GM23248 (cell line): Measurements from ENCODE around the gene IRF2BP1. TPM values are rescaled to one million over a fixed set of nuclear protein-coding genes. Genes with fewer than 3 reads are reported as not detected.

Experiments
- DNase-seq: peaks from one replicate; pipeline ENCODE4 v3.0.0-alpha.2; 2015
- H2AFZ ChIP-seq: fragments of 200-600 bp; sonication (generic); 2 replicates; pipeline ENCODE4 v1.6.1; 2016; ENCODE audit warnings: antibody characterized with exemption
- H3F3A ChIP-seq: fragments of 200-600 bp; sonication (generic); 2 replicates; pipeline ENCODE4 v1.6.1; 2016; ENCODE audit warnings: mild to moderate bottlenecking, antibody characterized with exemption, mixed run types; ENCODE audit not compliant: insufficient read depth
- H3K27ac ChIP-seq: fragments of 200-600 bp; sonication (generic); 2 replicates; pipeline ENCODE4 v1.5.1; 2016; ENCODE audit warnings: mild to moderate bottlenecking
- H3K27me3 ChIP-seq: fragments of 200-600 bp; sonication (generic); replicated peaks from 2 replicates; pipeline ENCODE4 v1.6.1; 2016; ENCODE audit warnings: mild to moderate bottlenecking; ENCODE audit not compliant: insufficient read depth
- H3K36me3 ChIP-seq: fragments of 200-600 bp; sonication (generic); 2 replicates; pipeline ENCODE4 v1.6.1; 2016; ENCODE audit warnings: low read depth, mild to moderate bottlenecking
- H3K4me1 ChIP-seq: fragments of 200-600 bp; sonication (generic); 2 replicates; pipeline ENCODE4 v1.6.1; 2016; ENCODE audit warnings: mild to moderate bottlenecking; ENCODE audit not compliant: insufficient read depth
- H3K4me2 ChIP-seq: fragments of 200-600 bp; sonication (generic); one replicate; pipeline ENCODE4 v1.6.1; 2016; ENCODE audit warnings: mild to moderate bottlenecking; ENCODE audit not compliant: unreplicated experiment
- H3K4me3 ChIP-seq: fragments of 200-600 bp; sonication (generic); 2 replicates; pipeline ENCODE4 v1.5.1; 2016; ENCODE audit warnings: mild to moderate bottlenecking
- H3K79me2 ChIP-seq: fragments of 200-600 bp; sonication (generic); 2 replicates; pipeline ENCODE4 v1.6.1; 2016; ENCODE audit warnings: mild to moderate bottlenecking; ENCODE audit not compliant: insufficient read depth
- H3K9ac ChIP-seq: fragments of 200-600 bp; sonication (generic); 2 replicates; pipeline ENCODE4 v1.6.1; 2016; ENCODE audit warnings: mild to moderate bottlenecking
- H3K9me2 ChIP-seq: fragments of 200-600 bp; sonication (generic); 2 replicates; pipeline ENCODE4 v1.6.1; 2016; ENCODE audit warnings: mixed run types, mild to moderate bottlenecking, moderate library complexity; ENCODE audit not compliant: insufficient read depth
- H3K9me3 ChIP-seq: fragments of 200-600 bp; sonication (generic); one replicate; pipeline ENCODE4 v1.6.1; 2017; ENCODE audit warnings: low read depth
- H4K20me1 ChIP-seq: fragments of 200-600 bp; sonication (generic); 2 replicates; pipeline ENCODE4 v1.6.0; 2016; ENCODE audit not compliant: insufficient read depth
- EZH2 ChIP-seq: fragments of 200-600 bp; sonication (generic); IDR thresholded peaks from 2 replicates; pipeline ENCODE4 v1.6.1; 2018; ENCODE audit warnings: antibody characterized with exemption, mild to moderate bottlenecking; ENCODE audit not compliant: insufficient read depth, poor library complexity, severe bottlenecking
- EZH2phosphoT487 ChIP-seq: fragments of 200-600 bp; sonication (generic); IDR thresholded peaks from 2 replicates; pipeline ENCODE4 v1.6.1; 2018; ENCODE audit warnings: antibody characterized with exemption, moderate library complexity, mild to moderate bottlenecking, low read depth; ENCODE audit not compliant: insufficient read depth
- WGBS, 2 experiments: methylation state at CpG; one replicate each; pipeline ENCODE4 v1.1.6; 2015 to 2017; ENCODE audit warnings: low lambda C conversion rate in 2 of 2, low coverage in 1 of 2; ENCODE audit errors: missing lambda C conversion rate in 2 of 2; 5-methylcytosine and 5-hydroxymethylcytosine counted together
- in situ Hi-C: fragments of 300-500 bp; cut with MboI; formaldehyde crosslinking; loops from 2 replicates; pipeline ENCODE4 v1.15.0; 2020
- polyA plus RNA-seq: library from polyadenylated mRNA; unstranded; fragments of >200 nt; fragmentation: Nextera tagmentation; extraction: Ambion mirVana; gene quantifications from 2 replicates; pipeline ENCODE4 v1.2.1, GENCODE V29; 2016
- total RNA-seq: library from RNA; depleted of rRNA; stranded (reverse); fragments of >200 nt; shearing (Covaris generic); gene quantifications from 2 replicates; pipeline ENCODE4 v1.2.3, GENCODE V29; 2014

IRF2BP1 gene
- total and polyA plus RNA-seq, 2 experiments from 2014 or later, result 8.6 to 53.8 TPM

DNA sequence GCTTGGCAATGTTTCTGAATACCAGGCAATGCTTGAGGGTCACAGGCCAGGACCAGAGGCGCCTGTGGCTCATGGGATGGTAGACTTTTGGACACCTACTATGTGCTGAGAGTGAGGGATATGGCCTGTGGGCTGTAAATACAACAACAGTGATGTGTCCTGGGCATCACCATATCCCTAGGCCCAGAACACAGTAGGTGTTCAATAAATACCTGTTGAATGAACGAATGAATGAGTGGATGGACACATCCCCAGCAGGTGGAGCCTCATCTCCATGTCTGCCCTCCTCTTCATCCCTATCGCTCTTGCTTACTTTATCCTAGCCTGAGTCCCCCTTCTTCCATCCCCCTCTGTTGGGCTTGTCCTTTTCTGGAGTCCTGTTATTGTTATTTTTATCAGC lies 45.1 kb upstream of the IRF2BP1 start:
- Histone ChIP-seq H3K27ac (no peak overlapping the region), H3K36me3 (no peaks in the 10 kb centered on the region), H3K4me1 (peaks cover 3% of the 10 kb centered on the region; the same call in 1 of the 2 replicates), H4K20me1 (no peaks in the 10 kb centered on the region), H3K79me2 (no peaks in the 10 kb centered on the region), H2AFZ (no peak overlapping the region), H3K27me3 (peaks cover 9% of the 10 kb centered on the region), H3K9ac (no peak overlapping the region), H3K4me3 (no peak overlapping the region), H3K9me3 (no peaks in the 10 kb centered on the region), H3K9me2 (no peaks in the 10 kb centered on the region), H3F3A (no peaks in the 10 kb centered on the region), H3K4me2 (no peak overlapping the region)
- WGBS, 2 experiments, result 51 to 55% methylated on average over 3 of the region's 3 CpGs
- in situ Hi-C loops, result no loop called here
- no peak for TF ChIP-seq EZH2phosphoT487
- TF ChIP-seq EZH2, result no peak
- DNase-seq, result no peak

DNA sequence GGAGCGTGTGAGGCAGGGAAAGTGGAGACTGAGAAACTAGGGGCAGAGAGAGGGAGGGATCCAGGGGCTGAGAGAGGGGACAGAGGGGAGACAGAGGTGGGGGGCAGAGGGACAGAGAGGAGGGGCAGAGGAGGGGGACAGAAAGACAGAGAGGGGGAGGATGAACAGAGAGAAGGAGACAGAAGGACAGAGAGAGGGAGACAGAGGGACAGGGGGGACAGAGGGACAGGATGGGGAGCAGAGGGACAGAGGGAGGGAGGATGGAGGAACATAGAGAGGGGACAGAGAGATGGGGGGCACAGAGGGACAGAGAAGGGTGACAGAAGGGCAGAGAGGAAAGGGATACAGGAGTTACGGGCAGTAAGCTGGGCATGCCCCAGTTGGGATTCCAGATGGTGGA lies 43.3 kb upstream of the IRF2BP1 start:
- Histone ChIP-seq H3K79me2 (no peaks in the 10 kb centered on the region), H3K27ac (no peak overlapping the region), H3K27me3 (no peaks in the 10 kb centered on the region), H3K4me3 (no peak overlapping the region), H3K36me3 (no peaks in the 10 kb centered on the region), H4K20me1 (no peaks in the 10 kb centered on the region), H3K9ac (no peak overlapping the region), H2AFZ (no peak overlapping the region), H3F3A (no peaks in the 10 kb centered on the region), H3K4me2 (no peak overlapping the region), H3K4me1 (peaks cover 3% of the 10 kb centered on the region; the same call in 1 of the 2 replicates), H3K9me2 (no peaks in the 10 kb centered on the region), H3K9me3 (no peaks in the 10 kb centered on the region)
- WGBS, 2 experiments, result 50 to 91% methylated on average over 1 to 2 of the region's 2 CpGs
- TF ChIP-seq EZH2 (no peak), EZH2phosphoT487 (no peak)
- in situ Hi-C loops, result no loop called here
- no peak for DNase-seq

DNA sequence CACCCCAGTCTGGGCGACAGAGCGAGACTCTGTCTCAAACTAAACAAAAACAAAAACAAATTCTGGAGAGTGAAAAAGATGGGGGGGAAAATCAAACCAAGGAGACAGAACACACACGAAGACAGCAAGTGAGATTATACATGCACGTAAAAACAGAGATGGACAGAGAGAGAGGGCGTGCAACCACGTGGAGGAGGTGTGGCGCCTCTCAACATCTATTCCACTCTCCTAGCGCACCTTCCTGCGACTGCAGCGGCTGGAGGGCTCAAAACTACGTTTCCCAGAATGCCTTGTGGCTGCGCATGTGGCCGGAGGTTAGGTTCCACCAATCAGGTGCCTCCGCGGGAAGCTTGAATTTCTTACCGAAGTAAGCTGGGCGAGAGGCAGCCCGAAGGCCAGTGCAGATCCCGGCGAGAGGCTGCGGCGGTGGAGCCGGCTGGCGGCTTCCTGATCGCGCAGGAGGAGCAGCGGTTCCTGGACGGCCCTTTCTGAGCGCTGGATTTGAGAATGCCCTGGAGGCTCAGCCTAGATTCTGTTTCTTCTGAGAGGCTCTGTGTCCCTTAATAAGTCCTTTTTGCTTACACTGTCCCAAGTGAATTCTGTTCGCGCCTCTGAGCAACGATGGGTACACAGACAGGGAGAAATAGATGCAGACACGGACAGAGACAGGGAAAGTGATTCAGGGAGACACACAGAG lies 41.8 kb upstream of the IRF2BP1 start:
- no peak overlapping the region for H3K27ac ChIP-seq
- peak overlapping the region; percentile 24; the same call in 1 of the 2 replicates for H3K4me3 ChIP-seq

DNA sequence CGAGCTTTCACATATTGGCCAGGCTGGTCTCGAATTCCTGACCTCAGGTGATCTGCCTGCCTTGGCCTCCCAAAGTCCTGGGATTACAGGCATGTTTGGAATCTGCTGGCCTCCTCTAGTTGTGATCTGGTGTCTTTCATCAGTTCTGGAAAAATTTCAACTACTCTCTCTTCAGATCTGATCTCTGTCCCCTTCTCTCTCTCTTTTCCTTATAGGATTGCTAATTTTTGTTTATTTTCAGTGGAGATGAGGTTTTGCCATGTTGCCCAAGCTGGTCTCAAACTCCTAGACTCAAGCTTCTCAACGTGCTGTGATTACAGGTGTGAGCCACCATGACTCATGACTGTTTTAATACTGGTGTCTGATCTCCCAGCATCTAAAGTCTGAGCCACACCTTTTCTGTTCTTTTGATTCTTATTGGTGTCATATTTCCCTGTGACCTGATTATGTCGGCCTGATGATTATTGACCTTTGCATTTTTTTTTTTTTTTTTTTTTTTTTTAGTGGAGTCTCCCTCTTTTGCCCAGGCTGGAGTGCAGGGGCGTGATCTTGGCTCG lies 39.0 kb upstream of the IRF2BP1 start:
- in situ Hi-C loops, result no loop called here
- no peaks in the 10 kb centered on the region for H3K27me3 ChIP-seq
- H3K9me3 ChIP-seq, result no peaks in the 10 kb centered on the region
- no peaks in the 10 kb centered on the region for H3K79me2 ChIP-seq
- H3K36me3 ChIP-seq, result no peaks in the 10 kb centered on the region
- H4K20me1 ChIP-seq, result no peaks in the 10 kb centered on the region
- 59 to 64% methylated on average over 6 of the region's 6 CpGs for WGBS, 2 experiments
- H3F3A ChIP-seq, result no peaks in the 10 kb centered on the region
- TF ChIP-seq EZH2phosphoT487 (no peak), EZH2 (no peak)
- no peaks in the 10 kb centered on the region for H3K9me2 ChIP-seq
- no peak overlapping the region for H3K9ac ChIP-seq
- no peak overlapping the region for H3K4me2 ChIP-seq
- H3K4me1 ChIP-seq, result peaks cover 3% of the 10 kb centered on the region; the same call in 1 of the 2 replicates
- DNase-seq, result no peak
- no peak overlapping the region for H3K4me3 ChIP-seq
- no peak overlapping the region for H2AFZ ChIP-seq
- H3K27ac ChIP-seq, result no peak overlapping the region

More for the DNA sequence above, 41.8 kb upstream of the IRF2BP1 start:
- Histone ChIP-seq H3K36me3 (no peaks in the 10 kb centered on the region), H3K9me3 (no peaks in the 10 kb centered on the region), H4K20me1 (no peaks in the 10 kb centered on the region), H3K4me1 (peaks cover 3% of the 10 kb centered on the region; the same call in 1 of the 2 replicates), H3K79me2 (no peaks in the 10 kb centered on the region), H3K9me2 (no peaks in the 10 kb centered on the region), H3K27me3 (no peaks in the 10 kb centered on the region), H2AFZ (peak overlapping the region; percentile 48), H3F3A (no peaks in the 10 kb centered on the region), H3K4me2 (peak overlapping the region; percentile 56), H3K9ac (no peak overlapping the region)
- TF ChIP-seq EZH2phosphoT487 (no peak), EZH2 (no peak)
- in situ Hi-C loops, result no loop called here
- peak; percentile 92 for DNase-seq
- WGBS, 2 experiments, result 7 to 9% methylated on average over 33 of the region's 33 CpGs
